Measurements from ENCODE around the gene PTDSS2. TPM values are rescaled to one million over a fixed set of nuclear protein-coding genes. Genes with fewer than 3 reads are reported as not detected.
A peak's percentile ranks its signal among the peaks of the same experiment; 100 is the strongest.

Gene PTDSS2
- polyA plus RNA-seq, 3 donors, result 9.3 to 18.3 (median 12.4) TPM

- Histone ChIP-seq H3K9ac (ENCODE audit: insufficient read depth, low read length, poor library complexity, severe bottlenecking) (peak overlapping the region; percentile 54), H2AFZ (ENCODE audit: insufficient read depth, low read depth, low read length, poor library complexity, severe bottlenecking) (peak overlapping the region; percentile 65), H3K79me2 (ENCODE audit: insufficient read depth, low read length) (peaks cover 12% of the 10 kb centered on the region), H3K9me3 (replicated peaks in 1 of 2; ENCODE audit: control insufficient read depth in 1 of 2, insufficient read depth in 1 of 2, low read length in 2 of 2) (no peaks in the 10 kb centered on the region), H3K36me3 (replicated peaks in 1 of 2; ENCODE audit: control insufficient read depth in 1 of 2, insufficient read depth in 2 of 2, low read length in 2 of 2) (peaks cover 20 to 23% of the 10 kb centered on the region in 2 donors), H3K27me3 (ENCODE audit: control insufficient read depth in 2 of 2, insufficient read depth in 2 of 2, low read length in 2 of 2) (peaks cover 0 to 27% of the 10 kb centered on the region in 2 donors), H3K4me2 (replicated peaks; ENCODE audit: extremely low read depth, low read length, poor library complexity, severe bottlenecking) (peak overlapping the region; percentile 93), H3K27ac (ENCODE audit: low read depth in 1 of 2, low read length in 2 of 2) (no peak overlapping the region), H4K20me1 (ENCODE audit: insufficient read depth, low read length) (peaks cover 26% of the 10 kb centered on the region), H3K4me3 (replicated peaks in 1 of 3; ENCODE audit: low read depth in 2 of 3, low read length in 3 of 3) (peak overlapping the region; percentile 55 to 84 (median 62)), H3K4me1 (ENCODE audit: control insufficient read depth in 1 of 2, insufficient read depth in 2 of 2, low read length in 2 of 2) (peaks cover 33 to 37% of the 10 kb centered on the region in 2 donors)
- DNase-seq, result no peak
- intact Hi-C loops (cut with micrococcal nuclease), result no loop called here
- Mint-ChIP-seq H3K9me3 (peaks cover 0 to 4% (median 0%) of the 10 kb centered on the region in 7 donors), H3K4me3 (peak overlapping the region; percentile 70 to 72), H3K27me3 (ENCODE audit: low read depth in 3 of 3) (peaks cover 15 to 35% (median 20%) of the 10 kb centered on the region in 3 donors), H3K36me3 (peaks cover 15% of the 10 kb centered on the region in 2 donors), H3K27ac (no peak overlapping the region), H3K4me1 (peaks cover 11% of the 10 kb centered on the region)
- TF ChIP-seq CTCF (IDR thresholded peaks at IDR 0.05), result no peak
- WGBS (ENCODE audit: insufficient coverage), result 15% methylated on average over 63 of the region's 66 CpGs
These were observed 84.5 kb downstream of the PTDSS2 start for GRCh38 chr11:534396-535209.

GRCh38 chr11:535210-535518, 85.1 kb downstream of the PTDSS2 start:
- intact Hi-C loops (cut with micrococcal nuclease), result no loop called here
- Histone ChIP-seq H3K36me3 (replicated peaks in 1 of 2; ENCODE audit: control insufficient read depth in 1 of 2, insufficient read depth in 2 of 2, low read length in 2 of 2) (peaks cover 20 to 23% of the 10 kb centered on the region in 2 donors), H3K79me2 (ENCODE audit: insufficient read depth, low read length) (peaks cover 12% of the 10 kb centered on the region), H3K27me3 (ENCODE audit: control insufficient read depth in 2 of 2, insufficient read depth in 2 of 2, low read length in 2 of 2) (peaks cover 0 to 27% of the 10 kb centered on the region in 2 donors), H3K4me2 (replicated peaks; ENCODE audit: extremely low read depth, low read length, poor library complexity, severe bottlenecking) (peak overlapping the region; percentile 93), H3K9me3 (replicated peaks in 1 of 2; ENCODE audit: control insufficient read depth in 1 of 2, insufficient read depth in 1 of 2, low read length in 2 of 2) (no peaks in the 10 kb centered on the region), H4K20me1 (ENCODE audit: insufficient read depth, low read length) (peaks cover 26% of the 10 kb centered on the region), H3K9ac (ENCODE audit: insufficient read depth, low read length, poor library complexity, severe bottlenecking) (peak overlapping the region; percentile 54), H3K4me1 (ENCODE audit: control insufficient read depth in 1 of 2, insufficient read depth in 2 of 2, low read length in 2 of 2) (peaks cover 33 to 37% of the 10 kb centered on the region in 2 donors), H3K27ac (ENCODE audit: low read depth in 1 of 2, low read length in 2 of 2) (no peak overlapping the region), H2AFZ (ENCODE audit: insufficient read depth, low read depth, low read length, poor library complexity, severe bottlenecking) (no peak overlapping the region), H3K4me3 (replicated peaks in 1 of 3; ENCODE audit: low read depth in 2 of 3, low read length in 3 of 3) (peak overlapping the region in 2 of 3 experiments; percentile 62 to 84)
- no peak for DNase-seq
- no peak overlapping the region for H3K4me3 Mint-ChIP-seq
- peaks cover 0 to 4% (median 0%) of the 10 kb centered on the region in 7 donors for H3K9me3 Mint-ChIP-seq
- peaks cover 11% of the 10 kb centered on the region for H3K4me1 Mint-ChIP-seq
- under 1% methylated on average over 36 of the region's 56 CpGs for WGBS (ENCODE audit: insufficient coverage)
- TF ChIP-seq CTCF (IDR thresholded peaks at IDR 0.05), result no peak
- no peak overlapping the region for H3K27ac Mint-ChIP-seq
- peaks cover 15 to 38% (median 20%) of the 10 kb centered on the region in 3 donors for H3K27me3 Mint-ChIP-seq (ENCODE audit: low read depth in 3 of 3)
- peaks cover 15% of the 10 kb centered on the region in 2 donors for H3K36me3 Mint-ChIP-seq

Data from CD14-positive monocyte (primary cell).